Body of pancreas (tissue), 4 donors: Measurements from ENCODE around the gene CFP.

Experiments
- POLR2A ChIP-seq, 3 donors: fragments of 450-650 bp; IDR thresholded peaks; one replicate each; pipeline ENCODE4 v1.6.1; 2016; ENCODE audit warnings: antibody characterized with exemption in 3 of 3, mild to moderate bottlenecking in 2 of 3
- TF ChIP-seq, protein P1 (sequence below), 7 experiments: fragments of 450-650 bp in 4 of 7; fragments of 200-600 bp in 3 of 7; sonication (generic) in 3 of 7; IDR thresholded peaks; one replicate each; pipeline ENCODE4 v1.5.1; 2016 to 2019; ENCODE audit warnings: antibody characterized with exemption in 7 of 7

DNA sequence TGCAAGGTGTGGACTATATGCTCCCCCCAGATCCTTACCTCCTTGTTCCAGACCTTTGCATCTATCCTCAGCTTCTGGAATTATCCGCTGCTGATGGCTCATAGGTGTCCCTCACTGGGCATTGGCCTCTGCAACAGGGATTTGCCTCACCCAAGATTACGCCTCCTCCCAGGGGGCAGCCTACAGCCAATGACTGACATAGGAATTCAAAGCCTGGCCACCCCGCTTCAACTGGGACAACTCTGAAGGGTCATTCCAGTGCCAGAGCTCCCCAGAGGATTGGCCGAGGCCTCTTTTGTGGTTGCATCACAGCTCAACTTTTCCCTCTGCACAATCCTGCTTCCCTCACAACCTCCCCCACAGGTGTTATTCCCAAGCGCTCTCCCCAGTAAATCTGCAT, 15.1 kb downstream of the CFP start:
- TF ChIP-seq, protein P1, sequence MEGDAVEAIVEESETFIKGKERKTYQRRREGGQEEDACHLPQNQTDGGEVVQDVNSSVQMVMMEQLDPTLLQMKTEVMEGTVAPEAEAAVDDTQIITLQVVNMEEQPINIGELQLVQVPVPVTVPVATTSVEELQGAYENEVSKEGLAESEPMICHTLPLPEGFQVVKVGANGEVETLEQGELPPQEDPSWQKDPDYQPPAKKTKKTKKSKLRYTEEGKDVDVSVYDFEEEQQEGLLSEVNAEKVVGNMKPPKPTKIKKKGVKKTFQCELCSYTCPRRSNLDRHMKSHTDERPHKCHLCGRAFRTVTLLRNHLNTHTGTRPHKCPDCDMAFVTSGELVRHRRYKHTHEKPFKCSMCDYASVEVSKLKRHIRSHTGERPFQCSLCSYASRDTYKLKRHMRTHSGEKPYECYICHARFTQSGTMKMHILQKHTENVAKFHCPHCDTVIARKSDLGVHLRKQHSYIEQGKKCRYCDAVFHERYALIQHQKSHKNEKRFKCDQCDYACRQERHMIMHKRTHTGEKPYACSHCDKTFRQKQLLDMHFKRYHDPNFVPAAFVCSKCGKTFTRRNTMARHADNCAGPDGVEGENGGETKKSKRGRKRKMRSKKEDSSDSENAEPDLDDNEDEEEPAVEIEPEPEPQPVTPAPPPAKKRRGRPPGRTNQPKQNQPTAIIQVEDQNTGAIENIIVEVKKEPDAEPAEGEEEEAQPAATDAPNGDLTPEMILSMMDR (IDR thresholded peaks at IDR 0.05) = no peak
- TF ChIP-seq POLR2A (IDR thresholded peaks at IDR 0.05) = no peak
